T-helper 2 cell treated with Interferon-gamma antibody and Interleukin-4, amounts not matched to agents 5 μg/mL and 100 μg/mL, for 36 hours (primary cell): ENCODE results near the gene ACOT7.

Experiments
- DNase-seq: peaks from one replicate; pipeline ENCODE4 v3.0.0; 2021; ENCODE audit warnings: low spot score
- H3K27ac Mint-ChIP-seq: one replicate; pipeline ENCODE4 v1.8.0; 2021; ENCODE audit warnings: mild to moderate bottlenecking, mixed read lengths
- H3K27me3 Mint-ChIP-seq: one replicate; pipeline ENCODE4 v1.8.0; 2021; ENCODE audit warnings: low read depth, mixed read lengths
- H3K36me3 Mint-ChIP-seq: one replicate; pipeline ENCODE4 v1.8.0; 2021; ENCODE audit warnings: low read depth, mixed read lengths
- H3K4me1 Mint-ChIP-seq: one replicate; pipeline ENCODE4 v1.8.0; 2021; ENCODE audit warnings: low read depth, mixed read lengths
- H3K4me3 Mint-ChIP-seq: one replicate; pipeline ENCODE4 v1.8.0; 2022; ENCODE audit warnings: mild to moderate bottlenecking, moderate library complexity, mixed read lengths
- H3K9me3 Mint-ChIP-seq: one replicate; pipeline ENCODE4 v1.8.0; 2021; ENCODE audit warnings: mixed read lengths

Gene ACOT7

DNA sequence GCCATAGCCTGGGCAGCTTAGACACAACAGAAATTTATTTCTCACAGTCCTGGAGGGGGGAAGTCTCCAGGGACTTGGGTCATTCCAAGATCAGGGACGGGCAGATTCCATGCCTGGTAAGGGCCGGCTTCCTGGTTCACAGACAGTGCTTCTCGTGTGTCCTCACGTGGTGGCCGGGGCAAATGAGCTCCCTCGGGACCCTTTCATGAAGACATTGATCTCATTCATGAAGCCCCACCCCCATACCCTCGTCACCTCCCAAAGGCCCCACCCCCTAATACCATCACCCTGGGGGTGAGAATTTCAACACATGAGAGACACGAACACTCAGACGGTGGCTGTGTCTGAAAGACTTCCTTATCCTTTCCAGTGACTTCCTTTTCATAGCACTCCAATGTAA is 51.5 kb downstream of the ACOT7 start:
- H3K36me3 Mint-ChIP-seq = peaks cover 4% of the 10 kb centered on the region
- H3K27me3 Mint-ChIP-seq = no peaks in the 10 kb centered on the region
- H3K27ac Mint-ChIP-seq = no peak overlapping the region
- no peak overlapping the region for H3K4me3 Mint-ChIP-seq
- no peaks in the 10 kb centered on the region for H3K9me3 Mint-ChIP-seq
- DNase-seq = no peak
- peaks cover 4% of the 10 kb centered on the region for H3K4me1 Mint-ChIP-seq

GRCh38 chr1:6338695-6339094 is 54.9 kb downstream of the ACOT7 start:
- no peak for DNase-seq
- Mint-ChIP-seq H3K4me1 (peaks cover 2% of the 10 kb centered on the region), H3K9me3 (no peaks in the 10 kb centered on the region), H3K27me3 (no peaks in the 10 kb centered on the region), H3K4me3 (no peak overlapping the region), H3K27ac (no peak overlapping the region), H3K36me3 (peaks cover 2% of the 10 kb centered on the region)

- Mint-ChIP-seq H3K36me3 (peaks cover 2% of the 10 kb centered on the region), H3K9me3 (no peaks in the 10 kb centered on the region), H3K4me3 (no peak overlapping the region), H3K4me1 (no peaks in the 10 kb centered on the region), H3K27ac (no peak overlapping the region), H3K27me3 (no peaks in the 10 kb centered on the region)
- DNase-seq = no peak
Observed at GRCh38 chr1:6336776-6337622, 56.6 kb downstream of the ACOT7 start.

- Mint-ChIP-seq H3K4me1 (no peaks in the 10 kb centered on the region), H3K27me3 (no peaks in the 10 kb centered on the region), H3K36me3 (peaks cover 2% of the 10 kb centered on the region), H3K4me3 (no peak overlapping the region), H3K27ac (no peak overlapping the region), H3K9me3 (no peaks in the 10 kb centered on the region)
- no peak for DNase-seq
Observed at GRCh38 chr1:6334261-6334993, 59.1 kb downstream of the ACOT7 start.

DNA sequence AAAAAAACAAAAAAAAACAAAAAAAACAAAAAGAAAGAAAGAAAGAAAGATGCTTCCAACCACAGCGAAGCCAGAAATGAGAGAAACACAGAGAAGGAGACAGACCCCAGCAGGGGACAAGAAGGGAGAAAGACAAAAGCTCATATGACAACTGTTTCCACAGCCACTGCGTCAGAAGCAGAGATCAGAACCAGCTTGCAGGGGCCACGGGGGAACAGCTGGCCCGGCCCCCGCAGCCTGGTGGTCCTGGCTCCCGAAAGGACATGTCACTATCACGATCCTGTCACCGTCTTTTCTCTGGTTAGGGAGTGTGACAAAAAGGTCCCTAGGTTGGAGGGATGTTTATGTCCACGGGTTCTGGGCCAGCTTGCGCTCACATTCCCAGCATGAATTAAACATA is 60.7 kb downstream of the ACOT7 start:
- DNase-seq = no peak
- Mint-ChIP-seq H3K4me1 (no peaks in the 10 kb centered on the region), H3K36me3 (peaks cover 2% of the 10 kb centered on the region), H3K27ac (no peak overlapping the region), H3K9me3 (no peaks in the 10 kb centered on the region), H3K4me3 (no peak overlapping the region), H3K27me3 (no peaks in the 10 kb centered on the region)

DNA sequence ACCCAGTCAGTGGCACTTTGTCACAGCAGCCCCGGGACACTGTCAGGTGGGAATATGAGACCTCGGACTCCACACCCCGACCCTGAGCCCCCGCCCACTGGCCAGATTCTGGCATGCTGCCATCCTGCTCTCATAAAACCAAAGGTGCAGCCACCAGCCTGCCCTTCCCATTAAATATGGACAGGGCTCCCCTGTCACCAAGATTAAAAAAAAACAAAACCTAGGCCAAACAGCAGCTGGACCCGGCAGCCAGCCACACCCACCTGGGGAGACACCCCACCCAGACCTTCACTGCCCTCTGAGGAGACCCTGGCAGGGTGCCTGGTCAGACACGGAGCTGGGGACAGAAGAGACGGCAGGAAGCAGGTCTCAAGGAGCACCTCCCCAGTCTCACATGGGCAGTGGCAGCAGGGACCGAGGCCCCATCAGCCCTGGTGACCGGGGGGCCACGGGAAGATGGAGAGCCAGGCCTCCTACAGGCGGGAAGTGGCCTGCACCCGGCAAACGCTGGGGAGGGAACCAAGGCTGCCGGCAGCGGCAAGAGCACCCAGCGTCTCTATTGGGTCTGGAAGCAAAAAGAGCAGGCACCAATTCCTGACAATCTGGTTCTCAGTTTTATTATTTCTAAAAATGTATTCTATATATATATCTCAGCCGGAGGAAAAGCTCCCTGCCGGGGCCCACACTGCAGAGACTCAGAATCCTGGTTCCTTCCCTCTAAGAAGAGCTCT is 61.9 kb downstream of the ACOT7 start:
- Mint-ChIP-seq H3K4me1 (no peaks in the 10 kb centered on the region), H3K36me3 (peaks cover 2% of the 10 kb centered on the region), H3K4me3 (no peak overlapping the region), H3K27me3 (no peaks in the 10 kb centered on the region), H3K27ac (no peak overlapping the region), H3K9me3 (no peaks in the 10 kb centered on the region)
- DNase-seq = no peak

DNA sequence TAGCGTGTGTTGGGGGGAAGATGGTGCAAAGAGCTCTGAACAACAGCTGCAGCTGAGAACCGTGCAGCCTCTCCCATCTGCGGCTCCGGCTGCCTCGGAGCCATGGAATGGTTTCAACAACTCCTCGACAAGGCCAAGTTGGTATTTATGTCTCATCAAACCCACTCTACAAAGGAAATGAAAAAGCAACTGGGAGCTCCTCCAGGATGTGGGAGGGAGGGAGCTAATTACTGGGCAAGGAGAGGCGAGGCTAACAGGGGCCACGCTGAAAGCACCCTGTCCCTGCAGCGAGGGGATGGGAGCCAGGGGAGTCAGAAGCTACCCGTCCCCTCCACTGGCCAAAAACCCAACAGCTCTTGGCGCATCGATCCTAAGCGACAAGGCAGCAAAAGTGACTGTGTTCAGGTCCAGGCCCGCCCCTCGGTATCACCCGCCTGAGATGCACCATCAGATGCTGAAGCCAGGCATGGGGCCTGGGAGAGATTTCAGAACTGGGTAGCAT is 63.1 kb downstream of the ACOT7 start:
- Mint-ChIP-seq H3K27me3 (no peaks in the 10 kb centered on the region), H3K9me3 (no peaks in the 10 kb centered on the region), H3K36me3 (peaks cover 6% of the 10 kb centered on the region), H3K4me3 (no peak overlapping the region), H3K4me1 (no peaks in the 10 kb centered on the region), H3K27ac (no peak overlapping the region)
- no peak for DNase-seq

DNA sequence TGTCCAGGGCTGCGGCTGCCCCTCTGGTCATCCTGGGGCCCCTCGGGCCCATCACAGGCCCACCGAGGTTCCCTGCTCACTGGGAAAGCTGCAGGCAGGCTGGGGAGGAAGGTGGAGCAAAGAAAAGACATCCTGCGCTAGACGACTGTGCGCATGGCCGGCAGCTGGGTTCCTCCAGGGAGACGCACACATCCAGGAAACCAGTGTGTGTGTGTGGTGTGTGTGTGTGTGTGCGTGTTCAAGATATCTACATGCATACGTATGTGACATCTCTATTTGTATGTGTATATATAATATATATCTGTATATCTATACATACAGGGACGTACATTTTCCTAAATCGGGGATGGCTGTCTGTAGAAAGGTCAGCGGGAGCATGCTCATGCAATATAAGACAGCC is 63.7 kb downstream of the ACOT7 start:
- no peaks in the 10 kb centered on the region for H3K9me3 Mint-ChIP-seq
- H3K27me3 Mint-ChIP-seq = no peaks in the 10 kb centered on the region
- H3K36me3 Mint-ChIP-seq = peaks cover 6% of the 10 kb centered on the region
- H3K4me1 Mint-ChIP-seq = no peaks in the 10 kb centered on the region
- no peak overlapping the region for H3K27ac Mint-ChIP-seq
- no peak for DNase-seq
- H3K4me3 Mint-ChIP-seq = no peak overlapping the region

DNA sequence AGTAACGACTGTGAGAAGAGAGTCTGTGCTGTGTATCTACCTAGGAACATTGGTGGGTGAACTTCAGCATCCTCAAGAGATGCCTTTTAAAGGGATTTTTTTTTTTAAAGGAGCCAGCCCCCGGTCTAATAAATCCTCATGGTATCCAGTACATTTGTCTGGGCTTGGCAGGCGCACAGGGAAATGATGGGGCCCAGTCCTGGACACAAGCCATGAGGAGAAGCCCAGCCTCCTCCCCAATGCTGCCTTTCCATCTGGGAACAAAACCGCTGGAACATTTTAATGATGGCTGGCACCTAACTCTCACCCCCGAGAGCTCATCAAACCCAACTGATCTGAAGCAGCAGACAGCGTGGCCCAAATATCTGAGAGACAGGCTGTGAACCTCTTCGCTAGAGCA is 64.2 kb downstream of the ACOT7 start:
- H3K9me3 Mint-ChIP-seq = no peaks in the 10 kb centered on the region

GRCh38 chr1:6328696-6329095 is 64.9 kb downstream of the ACOT7 start:
- H3K9me3 Mint-ChIP-seq = no peaks in the 10 kb centered on the region
- no peak for DNase-seq
- H3K36me3 Mint-ChIP-seq = peaks cover 6% of the 10 kb centered on the region
- no peak overlapping the region for H3K27ac Mint-ChIP-seq
- H3K27me3 Mint-ChIP-seq = no peaks in the 10 kb centered on the region
- H3K4me3 Mint-ChIP-seq = no peak overlapping the region
- no peaks in the 10 kb centered on the region for H3K4me1 Mint-ChIP-seq

More for the DNA sequence above, 64.2 kb downstream of the ACOT7 start:
- Mint-ChIP-seq H3K4me1 (no peaks in the 10 kb centered on the region), H3K27me3 (no peaks in the 10 kb centered on the region), H3K4me3 (no peak overlapping the region), H3K27ac (no peak overlapping the region), H3K36me3 (peaks cover 6% of the 10 kb centered on the region)
- DNase-seq = no peak

DNA sequence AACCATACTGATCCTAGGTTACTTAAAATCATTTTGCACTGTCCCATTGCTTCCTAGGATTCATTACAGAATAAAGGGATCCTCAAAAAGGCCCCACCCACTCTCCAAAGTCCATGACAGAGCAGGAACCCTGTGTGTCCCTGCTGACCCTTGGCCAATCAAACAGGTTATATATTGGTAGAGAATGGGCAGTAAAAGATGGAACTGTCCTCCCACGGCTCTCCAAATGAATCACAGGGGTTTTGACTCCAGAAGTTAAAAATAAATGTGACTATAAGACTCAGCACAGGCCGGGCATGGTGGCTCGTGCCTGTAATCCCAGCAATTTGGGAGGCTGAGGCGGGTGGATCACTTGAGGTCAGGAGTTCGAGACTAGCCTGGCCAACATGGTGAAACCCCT is 65.5 kb downstream of the ACOT7 start:
- no peak for DNase-seq
- Mint-ChIP-seq H3K27me3 (no peaks in the 10 kb centered on the region), H3K27ac (no peak overlapping the region), H3K9me3 (no peaks in the 10 kb centered on the region), H3K36me3 (peaks cover 6% of the 10 kb centered on the region), H3K4me1 (no peaks in the 10 kb centered on the region), H3K4me3 (no peak overlapping the region)

DNA sequence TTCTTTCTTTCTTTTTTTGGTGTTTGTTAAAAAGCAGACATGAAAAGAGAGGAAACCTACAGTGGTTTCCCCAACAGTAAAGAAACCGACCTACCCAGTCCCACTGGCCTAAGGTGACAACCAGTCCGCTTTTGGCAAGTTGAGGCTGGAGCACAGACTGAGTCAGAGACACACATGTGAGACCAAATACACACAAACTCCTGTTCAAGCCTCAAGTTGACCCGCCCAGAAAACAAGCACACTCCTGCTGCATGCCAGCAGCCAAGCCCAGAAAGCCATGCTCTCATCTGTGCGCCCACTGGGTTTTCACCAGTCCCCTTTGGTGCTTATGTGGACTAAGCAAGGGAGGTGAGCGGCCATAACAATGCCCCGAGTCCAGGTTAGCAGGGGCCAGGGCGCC is 68.1 kb downstream of the ACOT7 start:
- H3K4me3 Mint-ChIP-seq = no peak overlapping the region
- no peaks in the 10 kb centered on the region for H3K27me3 Mint-ChIP-seq
- no peaks in the 10 kb centered on the region for H3K9me3 Mint-ChIP-seq
- H3K36me3 Mint-ChIP-seq = peaks cover 6% of the 10 kb centered on the region
- DNase-seq = no peak
- no peak overlapping the region for H3K27ac Mint-ChIP-seq
- H3K4me1 Mint-ChIP-seq = peaks cover 2% of the 10 kb centered on the region

GRCh38 chr1:6322161-6322560 is 71.4 kb downstream of the ACOT7 start:
- Mint-ChIP-seq H3K27me3 (no peaks in the 10 kb centered on the region), H3K4me3 (no peak overlapping the region), H3K36me3 (peaks cover 3% of the 10 kb centered on the region), H3K4me1 (peaks cover 4% of the 10 kb centered on the region), H3K27ac (no peak overlapping the region), H3K9me3 (no peaks in the 10 kb centered on the region)
- DNase-seq = no peak

- Mint-ChIP-seq H3K9me3 (no peaks in the 10 kb centered on the region), H3K4me3 (no peak overlapping the region), H3K36me3 (peaks cover 2% of the 10 kb centered on the region), H3K4me1 (peaks cover 8% of the 10 kb centered on the region), H3K27me3 (no peaks in the 10 kb centered on the region), H3K27ac (no peak overlapping the region)
- DNase-seq = no peak
Observed at GRCh38 chr1:6321205-6321604, 72.4 kb downstream of the ACOT7 start.
